Duodenal mucosa (tissue), 2 donors: Measurements from ENCODE around the gene IP6K1.
"Not testable (repeated sequence)": the region's sequence is repeated elsewhere in the genome, so short reads cannot be mapped to it uniquely, and the experiment has no call there.

Experiments
- H3K27ac ChIP-seq: one replicate; pipeline ENCODE4 v1.7.0; 2013; ENCODE audit warnings: low read depth, low read length
- H3K27me3 ChIP-seq, 2 donors: one replicate each; pipeline ENCODE4 v1.7.0; 2013; ENCODE audit warnings: low read length in 2 of 2, control low read depth in 1 of 2; ENCODE audit not compliant: insufficient read depth in 2 of 2, control insufficient read depth in 1 of 2
- H3K36me3 ChIP-seq, 2 donors: one replicate each; pipeline ENCODE4 v1.7.0; 2013; ENCODE audit warnings: low read length in 2 of 2, control low read depth in 1 of 2; ENCODE audit not compliant: insufficient read depth in 2 of 2, control insufficient read depth in 1 of 2
- H3K4me1 ChIP-seq, 2 donors: one replicate each; pipeline ENCODE4 v1.7.0; 2013; ENCODE audit warnings: low read length in 2 of 2, control low read depth in 1 of 2; ENCODE audit not compliant: insufficient read depth in 2 of 2, control insufficient read depth in 1 of 2
- H3K4me3 ChIP-seq, 2 donors: one replicate each; pipeline ENCODE4 v1.7.0; 2013; ENCODE audit warnings: low read length in 2 of 2, low read depth in 1 of 2
- H3K9ac ChIP-seq, 2 donors: one replicate each; pipeline ENCODE4 v1.7.0; 2013; ENCODE audit warnings: low read length in 2 of 2, low read depth in 1 of 2
- H3K9me3 ChIP-seq, 2 donors: one replicate each; pipeline ENCODE4 v1.7.0; 2013; ENCODE audit warnings: low read length in 2 of 2, control low read depth in 1 of 2; ENCODE audit not compliant: control insufficient read depth in 1 of 2

IP6K1 gene

DNA sequence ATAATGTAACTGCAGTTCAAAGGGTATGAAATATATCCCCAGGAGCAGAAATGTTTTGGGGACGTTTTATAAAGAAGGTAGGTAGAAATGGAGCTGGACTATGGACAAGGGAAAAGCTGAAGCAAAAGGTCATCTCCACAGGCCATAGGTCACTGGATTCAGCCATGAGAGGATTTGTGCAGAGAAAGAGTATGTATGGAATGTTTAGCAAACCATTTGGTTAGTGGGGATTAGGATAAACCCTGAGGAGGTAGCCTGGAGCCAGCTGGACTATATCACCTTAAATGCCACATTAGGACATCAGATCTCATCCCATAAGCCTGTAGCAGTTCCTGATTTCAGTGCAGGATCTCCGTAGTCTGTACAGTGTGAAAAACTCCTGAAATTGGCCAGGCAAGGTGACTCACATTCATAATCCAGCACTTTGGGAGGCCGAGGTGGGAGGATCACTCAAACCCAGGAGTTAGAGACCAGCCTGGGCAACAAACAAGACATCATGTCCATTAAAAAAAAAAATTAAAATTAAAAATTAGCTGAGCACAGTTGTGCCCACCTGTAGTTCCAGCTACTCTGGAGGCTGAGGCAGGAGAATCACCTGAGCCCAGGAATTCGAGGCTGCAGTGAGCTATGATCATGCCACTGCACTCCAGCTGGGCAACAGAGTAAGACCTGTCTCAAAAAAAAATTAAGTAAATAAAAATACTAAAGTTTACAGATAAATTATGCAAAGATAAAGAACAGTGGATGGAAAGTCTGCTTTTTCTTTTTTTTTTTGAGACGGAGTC lies 4.7 kb downstream of the IP6K1 start:
- no peak overlapping the region for H3K9ac ChIP-seq
- peaks cover 0 to 7% of the 10 kb centered on the region in 2 donors for H3K36me3 ChIP-seq
- H3K27me3 ChIP-seq = no peaks in the 10 kb centered on the region
- H3K4me1 ChIP-seq = peaks cover 0 to 13% of the 10 kb centered on the region in 2 donors
- no peak overlapping the region for H3K27ac ChIP-seq
- no peak overlapping the region for H3K4me3 ChIP-seq
- H3K9me3 ChIP-seq = no peaks in the 10 kb centered on the region

DNA sequence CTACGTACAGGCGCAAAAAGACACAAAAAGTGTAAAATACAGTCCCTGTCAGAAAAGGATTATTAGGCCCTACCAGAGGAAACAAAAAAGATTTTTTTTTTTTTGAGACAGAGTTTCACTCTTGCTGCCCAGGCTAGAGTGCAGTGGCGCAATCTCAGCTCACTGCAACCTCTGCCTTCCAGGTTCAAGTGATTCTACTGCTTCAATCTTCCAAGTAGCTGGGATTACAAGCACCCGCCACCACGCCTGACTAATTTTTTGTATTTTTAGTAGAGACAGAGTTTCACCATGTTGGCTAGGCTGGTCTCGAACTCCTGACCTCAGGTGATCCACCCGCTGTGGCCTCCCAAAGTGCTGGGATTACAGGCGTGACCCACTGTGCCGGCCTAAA lies 5.4 kb downstream of the IP6K1 start:
- not testable (repeated sequence) for H3K27me3 ChIP-seq, H3K27ac ChIP-seq, H3K4me3 ChIP-seq, H3K9ac ChIP-seq, H3K9me3 ChIP-seq, H3K36me3 ChIP-seq
- peaks cover 0 to 13% of the 10 kb centered on the region in 2 donors for H3K4me1 ChIP-seq

DNA sequence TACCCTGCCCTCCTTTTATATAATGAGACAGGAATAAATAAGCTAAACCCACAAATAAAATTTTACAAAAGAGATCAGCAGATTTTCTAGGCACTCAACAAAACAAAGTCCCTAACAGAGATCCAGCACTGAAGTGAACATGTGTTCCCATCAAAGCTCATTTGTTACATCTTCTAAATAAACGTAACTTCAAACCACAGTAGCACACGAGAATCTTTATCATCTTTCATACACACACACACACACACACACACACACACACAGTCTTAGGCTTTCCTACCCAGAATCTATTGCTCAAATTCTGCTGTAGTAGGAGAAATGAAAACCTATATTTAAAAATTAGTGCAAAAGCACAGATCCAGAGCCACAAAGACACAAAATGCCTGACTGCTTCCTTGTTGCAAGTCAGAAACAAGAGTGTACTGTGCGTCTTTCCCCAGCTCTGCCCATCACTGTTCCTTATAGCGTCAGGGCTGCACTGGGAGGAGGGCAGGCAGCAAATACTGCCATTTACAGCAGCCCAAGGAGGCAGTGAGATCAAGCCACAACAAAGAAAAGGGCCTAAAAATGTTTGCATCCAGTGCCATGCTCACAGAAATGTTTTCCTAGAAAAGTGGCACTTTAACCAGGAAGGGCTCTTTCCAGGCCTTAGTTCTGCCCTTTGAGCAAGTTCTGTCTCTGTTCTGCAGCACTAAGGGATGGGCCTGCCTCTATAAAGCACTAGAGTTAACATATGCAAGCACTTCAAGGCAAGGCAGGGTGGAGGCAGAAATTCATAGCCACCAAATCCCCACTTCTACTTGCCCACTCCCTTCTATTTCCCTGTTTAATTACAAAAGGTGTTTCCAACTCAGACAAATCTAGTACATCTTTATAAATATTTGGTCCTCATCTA lies 6.0 kb downstream of the IP6K1 start:
- Histone ChIP-seq H3K4me3 (no peak overlapping the region), H3K4me1 (peaks cover 0 to 11% of the 10 kb centered on the region in 2 donors), H3K9ac (no peak overlapping the region), H3K9me3 (no peaks in the 10 kb centered on the region), H3K27me3 (no peaks in the 10 kb centered on the region), H3K36me3 (peaks cover 0 to 7% of the 10 kb centered on the region in 2 donors), H3K27ac (no peak overlapping the region)

DNA sequence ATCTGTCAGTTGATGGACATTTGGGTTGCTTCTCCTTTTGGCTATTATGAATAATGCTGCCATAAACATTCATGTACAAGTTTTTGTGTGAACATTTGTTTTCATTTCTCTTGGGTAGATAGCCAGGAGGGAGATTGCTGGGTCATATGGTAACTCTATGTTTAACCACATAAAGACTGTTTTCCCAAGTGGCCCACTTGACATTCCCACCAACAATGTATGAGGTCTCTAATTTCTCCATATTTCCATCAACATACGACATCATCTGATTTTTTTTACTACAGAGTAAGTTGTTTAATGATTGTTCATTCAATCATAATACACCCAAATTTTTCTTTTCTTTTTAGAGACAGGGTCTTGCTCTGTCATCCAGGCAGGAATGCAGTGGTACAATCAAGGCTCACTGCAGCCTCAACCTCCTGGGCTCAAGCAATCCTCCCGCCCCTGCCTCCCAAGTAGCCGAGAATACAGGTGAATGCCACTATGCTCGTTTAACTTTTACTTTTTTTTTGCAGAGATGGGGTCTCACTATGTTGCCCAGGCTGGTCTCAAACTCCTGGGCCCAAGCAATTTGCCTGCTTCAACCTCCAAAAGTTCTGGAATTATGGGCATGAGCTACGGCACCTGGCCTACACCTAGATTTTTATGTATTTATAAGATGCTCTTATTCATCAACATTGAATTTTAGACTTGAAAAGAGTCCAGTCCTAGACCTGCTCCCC lies 6.8 kb downstream of the IP6K1 start:
- Histone ChIP-seq H3K4me3 (no peak overlapping the region), H3K9me3 (no peaks in the 10 kb centered on the region), H3K27me3 (no peaks in the 10 kb centered on the region), H3K36me3 (peaks cover 0 to 10% of the 10 kb centered on the region in 2 donors), H3K4me1 (peaks cover 0 to 6% of the 10 kb centered on the region in 2 donors), H3K9ac (no peak overlapping the region), H3K27ac (no peak overlapping the region)

DNA sequence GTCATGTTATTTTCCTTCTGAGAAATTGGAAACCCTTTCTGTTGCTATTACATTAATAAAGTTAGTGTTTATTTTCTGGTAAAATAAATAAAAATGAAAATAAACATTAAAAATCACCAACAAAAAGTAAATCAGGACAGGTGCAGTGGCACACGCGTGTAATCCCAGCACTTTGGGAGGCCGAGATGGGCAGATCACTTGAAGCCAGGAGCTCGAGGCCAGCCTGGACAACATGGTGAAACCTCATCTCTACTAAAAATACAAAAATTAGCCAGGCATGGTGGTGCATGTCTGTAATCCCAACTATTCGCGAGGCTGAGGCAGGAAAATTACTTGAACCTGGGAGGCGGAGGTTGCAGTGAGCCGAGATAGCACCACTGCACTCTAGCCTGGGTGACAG lies 10.2 kb downstream of the IP6K1 start:
- not testable (repeated sequence) for H3K4me3 ChIP-seq, H3K9me3 ChIP-seq, H3K27ac ChIP-seq, H3K36me3 ChIP-seq, H3K9ac ChIP-seq, H3K27me3 ChIP-seq, H3K4me1 ChIP-seq

DNA sequence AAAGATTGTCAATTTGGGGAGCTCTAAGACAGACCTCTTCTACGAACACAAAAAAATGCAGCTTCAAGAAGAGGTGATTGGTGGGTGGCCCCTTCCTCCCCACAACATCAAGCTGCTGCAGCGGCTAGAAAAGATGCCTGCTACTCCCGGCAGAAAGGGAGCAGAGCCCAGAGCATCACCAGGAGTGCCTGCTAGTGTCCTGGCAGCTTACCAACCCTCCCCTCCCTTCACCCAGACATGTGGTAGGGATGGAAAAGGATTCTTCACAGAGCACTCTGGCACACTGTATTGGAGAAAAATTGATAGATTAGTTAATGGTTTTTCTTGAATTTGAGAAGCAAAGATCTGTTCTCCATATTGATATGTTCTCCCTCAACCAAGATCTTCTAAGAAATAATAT lies 10.8 kb downstream of the IP6K1 start:
- peaks cover 0 to 5% of the 10 kb centered on the region in 2 donors for H3K4me1 ChIP-seq
- no peak overlapping the region for H3K27ac ChIP-seq
- H3K36me3 ChIP-seq = peaks cover 0 to 6% of the 10 kb centered on the region in 2 donors
- no peak overlapping the region for H3K9ac ChIP-seq
- H3K4me3 ChIP-seq = no peak overlapping the region
- no peaks in the 10 kb centered on the region for H3K9me3 ChIP-seq
- no peaks in the 10 kb centered on the region for H3K27me3 ChIP-seq

DNA sequence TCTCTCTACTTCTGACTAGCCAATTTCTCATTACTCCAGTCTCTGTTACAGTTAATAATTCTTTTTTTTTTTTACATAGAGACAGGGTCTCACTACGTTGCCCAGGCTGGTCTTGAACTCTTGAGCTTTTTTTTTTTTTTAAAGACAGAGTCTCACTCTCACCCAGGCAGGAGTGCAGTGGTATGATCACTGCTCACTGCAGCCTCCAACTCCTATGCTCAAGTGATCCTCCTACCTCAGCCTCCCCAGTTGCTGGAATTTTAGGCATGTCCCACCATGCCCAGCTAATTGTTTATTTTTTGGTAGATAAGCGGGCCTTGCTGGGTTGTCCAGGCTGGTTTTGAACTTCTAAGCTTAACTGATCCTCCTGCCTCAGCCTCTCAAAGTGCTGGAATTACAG lies 13.6 kb downstream of the IP6K1 start:
- Histone ChIP-seq H3K9me3 (no peaks in the 10 kb centered on the region), H3K27me3 (no peaks in the 10 kb centered on the region), H3K36me3 (peaks cover 0 to 13% of the 10 kb centered on the region in 2 donors), H3K4me3 (no peak overlapping the region), H3K9ac (no peak overlapping the region), H3K4me1 (no peaks in the 10 kb centered on the region), H3K27ac (no peak overlapping the region)

DNA sequence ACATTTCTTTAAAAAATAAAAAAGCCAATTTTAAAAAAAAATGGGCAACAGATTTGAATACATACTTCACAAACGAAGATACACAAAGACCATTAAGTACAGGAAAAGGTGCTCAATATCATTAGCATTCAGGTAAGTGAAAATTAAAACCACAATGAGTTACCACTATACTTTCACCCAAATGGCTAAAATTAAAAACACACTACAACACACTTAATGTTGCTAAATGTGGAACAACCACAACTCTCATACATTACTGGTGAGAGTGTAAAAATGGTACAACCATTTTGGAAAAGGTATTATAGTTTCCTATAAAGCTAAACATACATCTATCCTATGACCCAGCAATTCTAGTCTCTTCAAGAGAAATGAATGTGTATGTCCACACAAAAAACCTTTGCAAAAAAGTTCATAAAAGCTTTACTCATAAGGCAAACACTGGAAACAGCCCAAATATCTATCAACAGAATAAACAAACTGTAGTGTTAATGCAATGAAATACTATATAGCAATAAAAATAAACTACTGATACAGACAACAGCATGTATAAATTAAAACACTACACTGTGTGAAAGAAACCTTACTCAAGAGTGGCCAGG lies 14.9 kb downstream of the IP6K1 start:
- H3K27me3 ChIP-seq = no peaks in the 10 kb centered on the region
- H3K27ac ChIP-seq = no peak overlapping the region
- no peaks in the 10 kb centered on the region for H3K4me1 ChIP-seq
- H3K36me3 ChIP-seq = peaks cover 0 to 13% of the 10 kb centered on the region in 2 donors
- no peaks in the 10 kb centered on the region for H3K9me3 ChIP-seq
- no peak overlapping the region for H3K4me3 ChIP-seq
- H3K9ac ChIP-seq = no peak overlapping the region

DNA sequence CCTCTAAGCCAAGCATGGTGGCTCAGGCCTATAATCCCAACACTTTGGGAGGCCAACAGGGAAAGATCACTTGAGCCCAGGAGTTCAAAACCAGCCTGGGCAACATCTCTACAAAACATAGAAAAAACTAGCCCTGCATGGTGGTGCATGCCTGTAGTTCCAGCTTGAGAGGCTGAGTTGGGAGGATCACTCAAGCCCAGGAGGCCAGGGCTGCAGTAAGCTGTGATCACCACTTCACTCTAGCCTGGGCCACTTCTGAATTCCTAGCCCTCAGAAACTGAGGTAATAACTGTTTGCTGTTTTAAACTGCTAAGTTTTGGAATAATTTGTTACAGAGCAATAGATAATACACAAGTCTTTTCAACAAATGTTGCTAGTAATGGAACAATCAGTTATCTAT lies 16.4 kb downstream of the IP6K1 start:
- no peaks in the 10 kb centered on the region for H3K27me3 ChIP-seq
- peaks cover 0 to 10% of the 10 kb centered on the region in 2 donors for H3K36me3 ChIP-seq
- no peaks in the 10 kb centered on the region for H3K4me1 ChIP-seq
- no peaks in the 10 kb centered on the region for H3K9me3 ChIP-seq
- H3K27ac ChIP-seq = no peak overlapping the region
- H3K4me3 ChIP-seq = no peak overlapping the region
- H3K9ac ChIP-seq = no peak overlapping the region
